Osteocyte (in vitro differentiated cells): ENCODE results near the gene EXD3. TPM values are rescaled to one million over a fixed set of nuclear protein-coding genes. Genes with fewer than 3 reads are reported as not detected.

Experiments used
- DNase-seq: peaks from one replicate; pipeline ENCODE4 v3.0.0; 2021; ENCODE audit warnings: mixed read lengths; ENCODE audit not compliant: unreplicated experiment; ENCODE audit errors: extremely low spot score
- H3K27ac Mint-ChIP-seq: one replicate; pipeline ENCODE4 v1.8.0; 2021; ENCODE audit warnings: mild to moderate bottlenecking, mixed read lengths; ENCODE audit not compliant: unreplicated experiment
- H3K27me3 Mint-ChIP-seq: one replicate; pipeline ENCODE4 v1.8.0; 2021; ENCODE audit warnings: mixed read lengths; ENCODE audit not compliant: unreplicated experiment
- H3K36me3 Mint-ChIP-seq: one replicate; pipeline ENCODE4 v1.8.0; 2021; ENCODE audit warnings: mixed read lengths; ENCODE audit not compliant: unreplicated experiment
- H3K4me1 Mint-ChIP-seq: one replicate; pipeline ENCODE4 v1.8.0; 2021; ENCODE audit warnings: mixed read lengths; ENCODE audit not compliant: unreplicated experiment
- H3K4me3 Mint-ChIP-seq: one replicate; pipeline ENCODE4 v1.8.0; 2021; ENCODE audit warnings: mild to moderate bottlenecking, moderate library complexity, mixed read lengths; ENCODE audit not compliant: unreplicated experiment
- H3K9me3 Mint-ChIP-seq: one replicate; pipeline ENCODE4 v1.8.0; 2021; ENCODE audit warnings: mixed read lengths; ENCODE audit not compliant: unreplicated experiment
- CTCF ChIP-seq: fragments of 200-600 bp; sonication (generic); IDR thresholded peaks from 2 replicates; pipeline ENCODE4 v1.5.0; 2021; ENCODE audit warnings: antibody characterized with exemption, mild to moderate bottlenecking, moderate library complexity
- total RNA-seq: library from RNA; stranded (reverse); gene quantifications from 2 replicates; pipeline ENCODE4 v1.2.1, GENCODE V29; 2021

Gene EXD3
- total RNA-seq, 1 donor from 2014 or later: 21.5 TPM

- H3K4me1 Mint-ChIP-seq: peaks cover 13% of the 10 kb centered on the region
These were observed 15.9 kb downstream of the EXD3 start for GRCh38 chr9:137406876-137407589.

GRCh38 chr9:137406085-137406760 is 16.7 kb downstream of the EXD3 start:
- H3K9me3 Mint-ChIP-seq: no peaks in the 10 kb centered on the region
- peaks cover 10% of the 10 kb centered on the region for H3K4me1 Mint-ChIP-seq
- H3K27me3 Mint-ChIP-seq: no peaks in the 10 kb centered on the region
- TF ChIP-seq CTCF: no peak
- DNase-seq: no peak
- H3K4me3 Mint-ChIP-seq: peak overlapping the region; percentile 47
- H3K36me3 Mint-ChIP-seq: no peaks in the 10 kb centered on the region
- H3K27ac Mint-ChIP-seq: no peak overlapping the region

More at GRCh38 chr9:137406876-137407589, 15.9 kb downstream of the EXD3 start:
- peak; percentile 83 for TF ChIP-seq CTCF
- DNase-seq: no peak
- no peaks in the 10 kb centered on the region for H3K9me3 Mint-ChIP-seq
- H3K4me3 Mint-ChIP-seq: no peak overlapping the region
- no peak overlapping the region for H3K27ac Mint-ChIP-seq
- no peaks in the 10 kb centered on the region for H3K27me3 Mint-ChIP-seq
- H3K36me3 Mint-ChIP-seq: no peaks in the 10 kb centered on the region

GRCh38 chr9:137405677-137406081 is 17.3 kb downstream of the EXD3 start:
- H3K27ac Mint-ChIP-seq: no peak overlapping the region
- no peaks in the 10 kb centered on the region for H3K9me3 Mint-ChIP-seq
- peaks cover 10% of the 10 kb centered on the region for H3K4me1 Mint-ChIP-seq
- DNase-seq: no peak
- H3K4me3 Mint-ChIP-seq: peak overlapping the region; percentile 47
- H3K36me3 Mint-ChIP-seq: no peaks in the 10 kb centered on the region
- no peaks in the 10 kb centered on the region for H3K27me3 Mint-ChIP-seq
- TF ChIP-seq CTCF: no peak

- Mint-ChIP-seq H3K9me3 (no peaks in the 10 kb centered on the region), H3K4me3 (no peak overlapping the region), H3K4me1 (peaks cover 7% of the 10 kb centered on the region), H3K27ac (no peak overlapping the region), H3K27me3 (no peaks in the 10 kb centered on the region), H3K36me3 (no peaks in the 10 kb centered on the region)
- TF ChIP-seq CTCF: no peak
- DNase-seq: no peak
These were observed 17.9 kb downstream of the EXD3 start for GRCh38 chr9:137404961-137405567.

GRCh38 chr9:137403269-137403668 is 19.7 kb downstream of the EXD3 start:
- no peak overlapping the region for H3K27ac Mint-ChIP-seq
- H3K27me3 Mint-ChIP-seq: no peaks in the 10 kb centered on the region
- peaks cover 12% of the 10 kb centered on the region for H3K4me1 Mint-ChIP-seq
- DNase-seq: no peak
- H3K4me3 Mint-ChIP-seq: no peak overlapping the region
- peaks cover 4% of the 10 kb centered on the region for H3K36me3 Mint-ChIP-seq
- TF ChIP-seq CTCF: no peak
- no peaks in the 10 kb centered on the region for H3K9me3 Mint-ChIP-seq
